ENCODE measurements around the gene FAM111B. TPM values are rescaled to one million over a fixed set of nuclear protein-coding genes. Genes with fewer than 3 reads are reported as not detected.
A peak's percentile ranks its signal among the peaks of the same experiment; 100 is the strongest.

Gene FAM111B
- total and polyA plus RNA-seq, 8 donors = 0.29 to 37.9 (median 2.5) TPM

DNA sequence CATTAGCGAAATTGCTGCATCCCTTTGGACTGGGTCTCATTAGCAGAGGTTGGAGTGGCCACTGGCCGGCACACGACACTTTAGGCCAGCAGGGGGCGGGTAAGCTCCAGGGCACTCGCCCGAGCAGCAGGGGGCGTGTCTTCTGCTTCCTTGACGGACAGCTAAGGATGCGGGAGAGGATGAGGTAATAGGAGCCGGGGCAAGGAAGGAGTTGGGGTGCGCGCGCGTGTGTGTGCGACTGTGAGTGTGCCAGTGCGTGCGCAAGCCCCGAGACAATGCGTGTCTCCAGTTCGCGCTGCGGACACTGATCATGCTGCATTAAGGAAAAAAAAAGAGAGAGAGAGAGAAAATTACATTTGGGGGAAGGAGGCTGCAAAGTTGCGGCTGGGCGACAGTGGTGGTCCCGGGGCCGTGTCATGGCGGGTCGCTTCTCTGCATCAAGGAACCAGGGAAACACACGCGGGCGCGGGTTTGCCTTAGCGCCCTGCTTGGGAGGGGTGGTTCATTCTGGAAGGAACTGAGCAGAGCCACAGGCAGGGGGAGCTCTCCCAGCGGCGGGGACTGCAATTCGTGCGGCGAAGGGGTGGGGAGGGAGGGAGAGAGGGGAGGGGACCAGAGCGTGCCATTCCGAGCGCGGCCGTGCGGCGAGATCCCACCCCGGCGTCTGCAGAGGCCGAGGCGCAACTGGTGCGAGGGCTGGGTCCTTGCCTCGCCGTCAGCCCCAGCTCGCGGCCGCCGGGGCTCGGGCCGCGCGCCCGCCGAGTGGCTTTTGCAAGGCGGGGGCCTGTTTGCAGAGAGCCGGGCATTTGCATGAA lies 64.7 kb downstream of the FAM111B start, which contains the start of gene DTX4:
Gene DTX4, plus strand, starts transcription at position 625 of the 815 bp plus-strand sequence. CDS start 464 bp downstream, outside the sequence.
- peaks cover 19 to 49% (median 47%) of the 10 kb centered on the region in 4 donors for H3K4me1 ChIP-seq
- intact Hi-C loops (cut with DNase I; ENCODE audit: low total_unique reads) = loop anchor here (5.0 kb wide), 2 partner anchors 36 to 116 kb away; no protein-coding TSS in a partner anchor
- TF ChIP-seq POLR2AphosphoS5 (IDR thresholded peaks at IDR 0.05) (peak in 2 of 3 donors; percentile 57 to 75), POLR2A (IDR thresholded peaks at IDR 0.05) (no peak), EP300 (IDR thresholded peaks at IDR 0.05) (no peak)
- TF ChIP-seq, protein P1, sequence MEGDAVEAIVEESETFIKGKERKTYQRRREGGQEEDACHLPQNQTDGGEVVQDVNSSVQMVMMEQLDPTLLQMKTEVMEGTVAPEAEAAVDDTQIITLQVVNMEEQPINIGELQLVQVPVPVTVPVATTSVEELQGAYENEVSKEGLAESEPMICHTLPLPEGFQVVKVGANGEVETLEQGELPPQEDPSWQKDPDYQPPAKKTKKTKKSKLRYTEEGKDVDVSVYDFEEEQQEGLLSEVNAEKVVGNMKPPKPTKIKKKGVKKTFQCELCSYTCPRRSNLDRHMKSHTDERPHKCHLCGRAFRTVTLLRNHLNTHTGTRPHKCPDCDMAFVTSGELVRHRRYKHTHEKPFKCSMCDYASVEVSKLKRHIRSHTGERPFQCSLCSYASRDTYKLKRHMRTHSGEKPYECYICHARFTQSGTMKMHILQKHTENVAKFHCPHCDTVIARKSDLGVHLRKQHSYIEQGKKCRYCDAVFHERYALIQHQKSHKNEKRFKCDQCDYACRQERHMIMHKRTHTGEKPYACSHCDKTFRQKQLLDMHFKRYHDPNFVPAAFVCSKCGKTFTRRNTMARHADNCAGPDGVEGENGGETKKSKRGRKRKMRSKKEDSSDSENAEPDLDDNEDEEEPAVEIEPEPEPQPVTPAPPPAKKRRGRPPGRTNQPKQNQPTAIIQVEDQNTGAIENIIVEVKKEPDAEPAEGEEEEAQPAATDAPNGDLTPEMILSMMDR (IDR thresholded peaks at IDR 0.05) = peak in 6 of 7 experiments; percentile 68 to 98 (median 92)
- no peaks in the 10 kb centered on the region for H3K36me3 ChIP-seq
- 0 to 1% (median 1%) methylated on average over 40 to 64 of the region's 64 CpGs for WGBS, 5 donors
- H3K27me3 ChIP-seq = peaks cover 0 to 12% (median 0%) of the 10 kb centered on the region in 3 donors
- no peaks in the 10 kb centered on the region for H3K9me3 ChIP-seq
- peak within 1 kb of the TSS; percentile 68 to 92 (median 86) for H3K27ac ChIP-seq
- peak; percentile 96 to 97 for DNase-seq
- H3K4me3 ChIP-seq = peak within 1 kb of the TSS; percentile 70 to 88 (median 79)

DNA sequence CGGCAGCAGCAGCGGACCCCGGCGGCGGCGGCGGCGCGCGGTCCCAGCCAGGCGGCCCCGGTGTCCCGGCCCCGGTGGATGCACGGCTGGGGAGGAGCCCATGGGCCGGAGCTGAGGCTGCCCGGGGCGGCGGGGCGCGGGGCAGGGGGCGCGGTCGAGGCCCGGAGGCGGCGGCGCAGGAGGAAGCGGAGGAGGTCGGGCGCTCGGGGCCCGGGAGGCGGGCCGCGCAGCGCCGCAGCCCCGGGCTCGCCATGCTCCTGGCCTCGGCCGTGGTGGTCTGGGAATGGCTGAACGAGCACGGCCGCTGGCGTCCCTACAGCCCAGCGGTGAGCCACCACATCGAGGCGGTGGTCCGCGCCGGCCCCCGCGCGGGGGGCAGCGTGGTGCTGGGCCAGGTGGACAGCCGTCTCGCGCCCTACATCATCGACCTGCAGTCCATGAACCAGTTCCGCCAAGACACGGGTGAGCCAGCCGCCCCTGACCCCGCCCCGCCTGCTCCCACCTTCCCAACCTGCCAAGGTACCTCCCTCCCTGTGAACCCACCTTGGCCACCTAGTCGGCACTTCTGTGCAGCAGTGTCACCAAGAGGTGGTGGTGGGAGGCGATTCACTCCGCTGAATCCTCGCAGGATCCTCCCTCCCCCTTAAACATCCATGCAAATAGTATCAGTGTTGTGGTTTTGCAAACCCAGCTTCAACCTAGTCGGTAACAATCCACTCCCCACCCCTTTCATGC lies 65.5 kb downstream of the FAM111B start:
- Histone ChIP-seq H3K9me3 (no peaks in the 10 kb centered on the region), H3K4me3 (peak overlapping the region; percentile 70 to 88 (median 79)), H3K36me3 (no peaks in the 10 kb centered on the region), H3K27ac (peak overlapping the region; percentile 68 to 92 (median 86)), H3K27me3 (peaks cover 0 to 12% (median 0%) of the 10 kb centered on the region in 3 donors), H3K4me1 (peaks cover 19 to 50% (median 48%) of the 10 kb centered on the region in 4 donors)
- intact Hi-C loops (cut with DNase I; ENCODE audit: low total_unique reads) = loop anchor here (5.0 kb wide), 2 partner anchors 35 to 115 kb away; no protein-coding TSS in a partner anchor
- peak; percentile 29 to 76 for DNase-seq
- 0 to 1% (median 0%) methylated on average over 33 to 70 of the region's 70 CpGs for WGBS, 5 donors
- TF ChIP-seq POLR2AphosphoS5 (IDR thresholded peaks at IDR 0.05) = no peak
- no peak for TF ChIP-seq POLR2A (IDR thresholded peaks at IDR 0.05)
- TF ChIP-seq, protein P1 (IDR thresholded peaks at IDR 0.05) = no peak
- TF ChIP-seq EP300 (IDR thresholded peaks at IDR 0.05) = no peak

DNA sequence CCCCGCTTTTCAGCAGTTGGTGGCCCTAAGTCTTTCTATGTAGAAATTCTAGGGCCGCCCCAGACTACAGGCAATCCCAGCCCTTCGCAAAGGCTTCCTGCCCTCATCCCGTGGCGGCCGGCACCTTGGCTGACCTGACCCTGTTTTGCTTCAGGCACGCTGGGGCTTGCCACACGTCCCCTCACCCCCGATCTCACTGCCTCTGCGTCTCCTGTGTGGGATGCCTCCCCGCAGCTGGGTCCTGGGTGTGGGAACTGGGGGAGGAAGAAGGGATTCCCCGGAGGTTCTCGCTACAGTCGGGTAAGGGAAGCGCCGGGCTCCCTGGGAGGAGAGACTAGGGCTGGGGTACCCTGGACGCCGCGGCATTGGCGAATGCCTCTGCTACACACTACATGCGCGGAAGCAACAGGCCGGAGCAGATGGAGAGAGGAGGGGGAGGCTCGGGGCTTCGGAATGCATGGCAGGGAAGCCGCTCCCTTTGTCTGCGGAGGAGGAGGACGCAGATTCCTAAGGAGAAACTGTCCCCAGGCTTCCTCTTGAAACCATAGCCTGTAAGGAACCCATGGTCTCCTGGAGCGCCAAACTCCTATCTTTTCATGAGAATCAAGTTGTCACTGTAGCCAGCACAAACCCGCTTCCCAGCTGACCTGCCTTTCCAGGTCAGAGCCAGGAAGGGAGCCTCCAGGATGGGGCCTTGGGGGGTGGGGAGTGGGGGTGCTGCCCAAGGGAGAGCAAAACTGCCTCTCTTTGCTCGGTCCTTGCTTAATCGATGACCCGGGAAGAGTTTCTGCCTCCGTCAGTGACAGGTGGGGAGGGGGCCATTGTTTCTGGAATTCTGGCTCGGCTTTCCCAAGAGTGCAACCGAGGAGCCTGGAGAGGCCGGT lies 66.3 kb downstream of the FAM111B start:
- peak in 1 of 3 donors; percentile 5 for TF ChIP-seq POLR2AphosphoS5 (IDR thresholded peaks at IDR 0.05)
- TF ChIP-seq, protein P1 (IDR thresholded peaks at IDR 0.05) = no peak
- H3K9me3 ChIP-seq = no peaks in the 10 kb centered on the region
- WGBS, 5 donors = 4 to 15% (median 5%) methylated on average over 26 to 37 of the region's 37 CpGs
- peaks cover 0 to 5% (median 0%) of the 10 kb centered on the region in 4 donors for H3K36me3 ChIP-seq
- intact Hi-C loops (cut with DNase I; ENCODE audit: low total_unique reads) = loop anchor here (5.0 kb wide), 2 partner anchors 34 to 114 kb away; no protein-coding TSS in a partner anchor
- H3K27me3 ChIP-seq = peaks cover 0 to 12% (median 0%) of the 10 kb centered on the region in 3 donors
- peak overlapping the region; percentile 68 to 92 (median 86) for H3K27ac ChIP-seq
- H3K4me3 ChIP-seq = peak overlapping the region; percentile 70 to 88 (median 79)
- peaks cover 19 to 50% (median 48%) of the 10 kb centered on the region in 4 donors for H3K4me1 ChIP-seq
- DNase-seq = peak; percentile 35 to 78

Data from stomach (tissue), 9 donors.